GM23248 (cell line): ENCODE data around the gene ARIH2. TPM values are rescaled to one million over a fixed set of nuclear protein-coding genes. Genes with fewer than 3 reads are reported as not detected.
A peak's percentile ranks its signal among the peaks of the same experiment; 100 is the strongest.

ENCODE experiments used
- DNase-seq: peaks from one replicate; pipeline ENCODE4 v3.0.0-alpha.2; 2015
- H2AFZ ChIP-seq: fragments of 200-600 bp; sonication (generic); 2 replicates; pipeline ENCODE4 v1.6.1; 2016; ENCODE audit warnings: antibody characterized with exemption
- H3F3A ChIP-seq: fragments of 200-600 bp; sonication (generic); 2 replicates; pipeline ENCODE4 v1.6.1; 2016; ENCODE audit warnings: mild to moderate bottlenecking, antibody characterized with exemption, mixed run types; ENCODE audit not compliant: insufficient read depth
- H3K27ac ChIP-seq: fragments of 200-600 bp; sonication (generic); 2 replicates; pipeline ENCODE4 v1.5.1; 2016; ENCODE audit warnings: mild to moderate bottlenecking
- H3K27me3 ChIP-seq: fragments of 200-600 bp; sonication (generic); replicated peaks from 2 replicates; pipeline ENCODE4 v1.6.1; 2016; ENCODE audit warnings: mild to moderate bottlenecking; ENCODE audit not compliant: insufficient read depth
- H3K36me3 ChIP-seq: fragments of 200-600 bp; sonication (generic); 2 replicates; pipeline ENCODE4 v1.6.1; 2016; ENCODE audit warnings: low read depth, mild to moderate bottlenecking
- H3K4me1 ChIP-seq: fragments of 200-600 bp; sonication (generic); 2 replicates; pipeline ENCODE4 v1.6.1; 2016; ENCODE audit warnings: mild to moderate bottlenecking; ENCODE audit not compliant: insufficient read depth
- H3K4me2 ChIP-seq: fragments of 200-600 bp; sonication (generic); one replicate; pipeline ENCODE4 v1.6.1; 2016; ENCODE audit warnings: mild to moderate bottlenecking; ENCODE audit not compliant: unreplicated experiment
- H3K4me3 ChIP-seq: fragments of 200-600 bp; sonication (generic); 2 replicates; pipeline ENCODE4 v1.5.1; 2016; ENCODE audit warnings: mild to moderate bottlenecking
- H3K79me2 ChIP-seq: fragments of 200-600 bp; sonication (generic); 2 replicates; pipeline ENCODE4 v1.6.1; 2016; ENCODE audit warnings: mild to moderate bottlenecking; ENCODE audit not compliant: insufficient read depth
- H3K9ac ChIP-seq: fragments of 200-600 bp; sonication (generic); 2 replicates; pipeline ENCODE4 v1.6.1; 2016; ENCODE audit warnings: mild to moderate bottlenecking
- H3K9me2 ChIP-seq: fragments of 200-600 bp; sonication (generic); 2 replicates; pipeline ENCODE4 v1.6.1; 2016; ENCODE audit warnings: mixed run types, mild to moderate bottlenecking, moderate library complexity; ENCODE audit not compliant: insufficient read depth
- H3K9me3 ChIP-seq: fragments of 200-600 bp; sonication (generic); one replicate; pipeline ENCODE4 v1.6.1; 2017; ENCODE audit warnings: low read depth
- H4K20me1 ChIP-seq: fragments of 200-600 bp; sonication (generic); 2 replicates; pipeline ENCODE4 v1.6.0; 2016; ENCODE audit not compliant: insufficient read depth
- EZH2 ChIP-seq: fragments of 200-600 bp; sonication (generic); IDR thresholded peaks from 2 replicates; pipeline ENCODE4 v1.6.1; 2018; ENCODE audit warnings: antibody characterized with exemption, mild to moderate bottlenecking; ENCODE audit not compliant: insufficient read depth, poor library complexity, severe bottlenecking
- EZH2phosphoT487 ChIP-seq: fragments of 200-600 bp; sonication (generic); IDR thresholded peaks from 2 replicates; pipeline ENCODE4 v1.6.1; 2018; ENCODE audit warnings: antibody characterized with exemption, moderate library complexity, mild to moderate bottlenecking, low read depth; ENCODE audit not compliant: insufficient read depth
- WGBS, 2 experiments: methylation state at CpG; one replicate each; pipeline ENCODE4 v1.1.6; 2015 to 2017; ENCODE audit warnings: low lambda C conversion rate in 2 of 2, low coverage in 1 of 2; ENCODE audit errors: missing lambda C conversion rate in 2 of 2; 5-methylcytosine and 5-hydroxymethylcytosine counted together
- in situ Hi-C: fragments of 300-500 bp; cut with MboI; formaldehyde crosslinking; loops from 2 replicates; pipeline ENCODE4 v1.15.0; 2020
- polyA plus RNA-seq: library from polyadenylated mRNA; unstranded; fragments of >200 nt; fragmentation: Nextera tagmentation; extraction: Ambion mirVana; gene quantifications from 2 replicates; pipeline ENCODE4 v1.2.1, GENCODE V29; 2016
- total RNA-seq: library from RNA; depleted of rRNA; stranded (reverse); fragments of >200 nt; shearing (Covaris generic); gene quantifications from 2 replicates; pipeline ENCODE4 v1.2.3, GENCODE V29; 2014

Gene ARIH2
- total and polyA plus RNA-seq, 2 experiments from 2014 or later: 59.7 to 102 TPM

DNA sequence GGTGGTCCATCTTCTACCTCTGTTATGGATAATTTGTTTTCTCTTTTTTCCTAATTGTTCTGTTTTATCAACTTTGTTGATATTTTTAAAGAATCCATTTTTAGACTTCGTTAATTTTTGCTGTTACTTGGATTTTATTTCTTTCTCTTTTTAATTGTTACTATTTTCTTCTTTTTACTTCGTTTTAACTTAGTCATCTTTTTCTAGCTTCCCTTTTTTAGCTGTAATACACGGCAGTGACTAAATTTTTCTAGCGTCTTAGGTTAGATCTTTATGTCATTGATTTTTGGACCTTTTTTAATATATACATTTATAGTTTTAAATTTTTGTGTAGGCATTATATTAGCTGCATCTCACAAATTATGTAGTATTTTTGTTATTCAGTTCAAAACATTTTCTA, 33.1 kb downstream of the ARIH2 start:
- no peak for DNase-seq
- peaks cover 97% of the 10 kb centered on the region for H3K79me2 ChIP-seq
- 0 out of 2 replicates have a peak, but pooled peaks cover 6% of the 10 kb centered on the region for H3K36me3 ChIP-seq

DNA sequence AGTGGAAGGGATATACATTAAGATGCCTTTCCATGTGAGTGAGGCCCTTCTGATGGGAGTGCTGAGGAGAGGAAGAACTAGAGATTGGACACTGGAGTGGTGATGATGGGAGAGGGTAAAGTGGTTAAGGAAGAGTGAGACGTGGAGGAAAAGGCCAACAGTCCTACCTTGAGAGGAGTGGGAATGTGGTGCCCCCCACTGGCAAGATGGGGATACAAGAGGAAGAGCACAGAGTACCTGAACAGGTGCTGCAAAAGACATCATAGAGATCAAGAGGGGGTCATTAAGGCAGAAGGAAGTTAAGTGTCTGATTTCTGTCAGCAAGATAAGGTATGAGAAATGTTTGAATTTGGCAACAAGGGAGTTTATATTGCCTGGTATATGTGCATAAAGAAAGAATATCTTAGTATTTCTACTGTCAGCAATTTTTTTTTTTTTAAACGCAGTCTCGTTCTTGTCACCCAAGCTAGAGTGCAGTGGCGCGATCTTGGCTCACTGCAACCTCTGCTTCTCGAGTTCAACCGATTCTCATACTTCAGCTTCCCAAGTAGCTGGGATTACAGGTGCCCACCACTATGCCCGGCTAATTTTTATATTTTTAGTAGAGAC, 34.0 kb downstream of the ARIH2 start:
- WGBS, 2 experiments: 85 to 86% methylated on average over 8 of the region's 8 CpGs
- no peaks in the 10 kb centered on the region for H3K9me2 ChIP-seq
- H3K27ac ChIP-seq: no peak overlapping the region
- H3K4me2 ChIP-seq: no peak overlapping the region
- H2AFZ ChIP-seq: no peak overlapping the region
- H3K9ac ChIP-seq: no peak overlapping the region
- H3K4me3 ChIP-seq: no peak overlapping the region
- H3K4me1 ChIP-seq: 0 out of 2 replicates have a peak, but pooled peaks cover 10% of the 10 kb centered on the region
- TF ChIP-seq EZH2phosphoT487 (no peak), EZH2 (no peak)
- in situ Hi-C loops: no loop called here
- H3K79me2 ChIP-seq: peaks cover 97% of the 10 kb centered on the region
- no peaks in the 10 kb centered on the region; the same call in 1 of the 2 replicates for H4K20me1 ChIP-seq
- H3K36me3 ChIP-seq: 0 out of 2 replicates have a peak, but pooled peaks cover 6% of the 10 kb centered on the region
- no peak for DNase-seq
- 0 out of 2 replicates have a peak, but pooled peaks cover 11% of the 10 kb centered on the region for H3F3A ChIP-seq
- H3K27me3 ChIP-seq: no peaks in the 10 kb centered on the region
- no peaks in the 10 kb centered on the region for H3K9me3 ChIP-seq

More for the DNA sequence above, 33.1 kb downstream of the ARIH2 start:
- no peak overlapping the region for H3K4me2 ChIP-seq
- no peaks in the 10 kb centered on the region for H3K27me3 ChIP-seq
- H3K4me1 ChIP-seq: 0 out of 2 replicates have a peak, but pooled peaks cover 10% of the 10 kb centered on the region
- H3K9ac ChIP-seq: no peak overlapping the region
- WGBS, 2 experiments: 91 to 95% methylated on average over 4 of the region's 4 CpGs
- no peak overlapping the region for H2AFZ ChIP-seq
- no peaks in the 10 kb centered on the region for H3K9me3 ChIP-seq
- 0 out of 2 replicates have a peak, but pooled peaks cover 11% of the 10 kb centered on the region for H3F3A ChIP-seq
- no peak overlapping the region for H3K4me3 ChIP-seq
- in situ Hi-C loops: no loop called here
- no peaks in the 10 kb centered on the region for H3K9me2 ChIP-seq
- no peaks in the 10 kb centered on the region for H4K20me1 ChIP-seq
- no peak for TF ChIP-seq EZH2phosphoT487
- no peak for TF ChIP-seq EZH2
- H3K27ac ChIP-seq: no peak overlapping the region

DNA sequence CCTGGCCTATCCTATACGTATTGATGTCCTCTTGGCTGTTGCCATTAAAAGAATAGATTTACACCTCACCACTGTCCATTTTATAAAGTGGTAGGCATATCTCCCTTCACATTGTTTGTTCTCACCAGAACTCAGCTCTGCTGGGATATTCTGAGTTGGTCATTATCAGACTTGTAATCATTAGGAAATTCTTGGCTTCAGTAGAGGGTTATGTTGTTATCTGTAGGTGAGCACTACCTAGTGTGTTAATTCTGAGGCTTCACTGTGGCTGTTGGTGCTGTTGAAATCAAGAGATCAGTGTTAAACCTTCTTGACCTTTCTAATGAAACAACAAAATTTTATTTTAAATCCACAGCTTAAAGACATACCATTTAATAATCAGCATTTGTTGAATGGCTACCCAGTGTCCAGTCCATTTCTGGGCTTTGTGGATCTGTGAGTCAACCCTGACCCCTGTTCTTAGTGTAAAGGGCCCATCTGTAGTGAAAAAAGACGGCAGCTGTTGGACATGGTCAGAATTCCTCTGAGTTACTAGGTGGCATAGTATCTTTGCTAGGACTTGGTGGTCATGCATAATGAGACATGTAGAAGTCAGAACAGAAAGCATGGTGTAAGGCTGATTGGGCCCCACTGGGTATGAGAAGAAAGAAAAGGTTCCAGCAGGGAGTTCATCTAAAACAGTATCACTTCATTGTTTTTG, 38.5 kb downstream of the ARIH2 start:
- 94 to 98% methylated on average over 2 of the region's 2 CpGs for WGBS, 2 experiments
- in situ Hi-C loops: no loop called here
- peaks cover 6% of the 10 kb centered on the region; the same call in 1 of the 2 replicates for H3K36me3 ChIP-seq
- no peaks in the 10 kb centered on the region; the same call in 1 of the 2 replicates for H4K20me1 ChIP-seq
- H3K9ac ChIP-seq: no peak overlapping the region
- no peaks in the 10 kb centered on the region for H3K9me3 ChIP-seq
- no peak overlapping the region for H3K4me2 ChIP-seq
- H3K27me3 ChIP-seq: no peaks in the 10 kb centered on the region
- no peak overlapping the region for H2AFZ ChIP-seq
- H3K9me2 ChIP-seq: no peaks in the 10 kb centered on the region
- H3K4me3 ChIP-seq: no peak overlapping the region
- no peak for DNase-seq
- no peak overlapping the region for H3K27ac ChIP-seq
- H3K4me1 ChIP-seq: no peaks in the 10 kb centered on the region
- TF ChIP-seq EZH2phosphoT487: no peak
- no peak for TF ChIP-seq EZH2
- H3F3A ChIP-seq: no peaks in the 10 kb centered on the region
- H3K79me2 ChIP-seq: peaks cover 92% of the 10 kb centered on the region

DNA sequence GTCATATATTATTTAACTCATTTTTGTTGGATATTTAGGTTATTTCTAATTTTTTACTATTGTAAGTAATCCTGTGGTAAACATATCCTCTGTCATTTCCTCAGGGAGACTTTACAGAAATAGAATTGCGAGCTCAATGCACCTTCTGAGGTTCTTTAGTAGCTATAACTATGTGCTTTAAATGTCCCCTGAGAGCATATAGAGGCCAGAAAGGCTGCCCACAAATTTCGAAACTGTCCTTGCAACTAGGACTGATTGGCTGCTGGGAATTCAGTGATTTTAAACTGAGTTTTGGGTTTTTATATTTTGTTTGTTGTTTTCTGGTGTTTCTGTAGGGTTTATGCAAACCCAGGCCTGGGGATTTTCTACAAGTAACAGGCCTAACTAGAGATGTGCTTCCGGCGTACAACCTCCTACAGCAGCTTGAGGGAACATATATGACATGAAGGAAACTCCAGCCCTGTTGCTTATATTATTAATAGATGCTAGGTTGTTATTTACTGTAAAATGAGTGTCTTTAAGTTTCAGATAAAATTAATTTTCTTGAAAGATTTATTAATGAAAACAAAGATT, 42.3 kb downstream of the ARIH2 start:
- H3F3A ChIP-seq: 0 out of 2 replicates have a peak, but pooled peaks cover 2% of the 10 kb centered on the region
- H3K27ac ChIP-seq: no peak overlapping the region
- no peak overlapping the region for H2AFZ ChIP-seq
- H3K79me2 ChIP-seq: peaks cover 62% of the 10 kb centered on the region
- no peaks in the 10 kb centered on the region for H3K9me2 ChIP-seq
- no peak overlapping the region for H3K4me2 ChIP-seq
- no peak overlapping the region for H3K9ac ChIP-seq
- in situ Hi-C loops: no loop called here
- H3K9me3 ChIP-seq: no peaks in the 10 kb centered on the region
- H3K27me3 ChIP-seq: no peaks in the 10 kb centered on the region
- TF ChIP-seq EZH2 (no peak), EZH2phosphoT487 (no peak)
- H4K20me1 ChIP-seq: no peaks in the 10 kb centered on the region; the same call in 1 of the 2 replicates
- WGBS, 2 experiments: 83 to 84% methylated on average over 4 of the region's 4 CpGs
- H3K4me1 ChIP-seq: no peaks in the 10 kb centered on the region
- peaks cover 12% of the 10 kb centered on the region for H3K36me3 ChIP-seq
- H3K4me3 ChIP-seq: no peak overlapping the region
- DNase-seq: peak; percentile 18
